Measurements from ENCODE around the gene STH. TPM values are rescaled to one million over a fixed set of nuclear protein-coding genes. Genes with fewer than 3 reads are reported as not detected.

STH gene
- not detected for polyA plus RNA-seq (2013, experiment 1 of 2)
- polyA plus RNA-seq (2013, experiment 2 of 2), result not detected

DNA sequence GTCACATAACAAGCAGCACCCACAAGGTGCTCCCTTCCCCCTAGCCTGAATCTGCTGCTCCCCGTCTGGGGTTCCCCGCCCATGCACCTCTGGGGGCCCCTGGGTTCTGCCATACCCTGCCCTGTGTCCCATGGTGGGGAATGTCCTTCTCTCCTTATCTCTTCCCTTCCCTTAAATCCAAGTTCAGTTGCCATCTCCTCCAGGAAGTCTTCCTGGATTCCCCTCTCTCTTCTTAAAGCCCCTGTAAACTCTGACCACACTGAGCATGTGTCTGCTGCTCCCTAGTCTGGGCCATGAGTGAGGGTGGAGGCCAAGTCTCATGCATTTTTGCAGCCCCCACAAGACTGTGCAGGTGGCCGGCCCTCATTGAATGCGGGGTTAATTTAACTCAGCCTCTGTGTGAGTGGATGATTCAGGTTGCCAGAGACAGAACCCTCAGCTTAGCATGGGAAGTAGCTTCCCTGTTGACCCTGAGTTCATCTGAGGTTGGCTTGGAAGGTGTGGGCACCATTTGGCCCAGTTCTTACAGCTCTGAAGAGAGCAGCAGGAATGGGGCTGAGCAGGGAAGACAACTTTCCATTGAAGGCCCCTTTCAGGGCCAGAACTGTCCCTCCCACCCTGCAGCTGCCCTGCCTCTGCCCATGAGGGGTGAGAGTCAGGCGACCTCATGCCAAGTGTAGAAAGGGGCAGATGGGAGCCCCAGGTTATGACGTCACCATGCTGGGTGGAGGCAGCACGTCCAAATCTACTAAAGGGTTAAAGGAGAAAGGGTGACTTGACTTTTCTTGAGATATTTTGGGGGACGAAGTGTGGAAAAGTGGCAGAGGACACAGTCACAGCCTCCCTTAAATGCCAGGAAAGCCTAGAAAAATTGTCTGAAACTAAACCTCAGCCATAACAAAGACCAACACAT is at the start of gene STH:
STH (plus strand) TSS at position 264 of the 913 bp plus-strand sequence; CDS start at position 294, 30 bp downstream.
- no peak within 1 kb of the TSS for H2BK15ac ChIP-seq (replicated peaks; ENCODE audit: low read depth)
- no peak for DNase-seq
- no peak within 1 kb of the TSS for H3K9ac ChIP-seq (ENCODE audit: low read length)
- H3K18ac ChIP-seq (ENCODE audit: low read length), result no peak within 1 kb of the TSS
- H3K4me1 ChIP-seq (ENCODE audit: control insufficient read depth, low read depth, low read length), result no peaks in the 10 kb centered on the region
- H3K56ac ChIP-seq (ENCODE audit: low read length), result no peak within 1 kb of the TSS
- no CpG with 5 or more reads among the region's 8 CpGs for WGBS (ENCODE audit: extremely low coverage, insufficient coverage, low lambda C conversion rate)
- H2AK5ac ChIP-seq (ENCODE audit: low read length), result no peak within 1 kb of the TSS
- no peak within 1 kb of the TSS for H3K4me3 ChIP-seq (ENCODE audit: low read length)
- H2BK120ac ChIP-seq (ENCODE audit: low read depth, low read length), result no peak within 1 kb of the TSS
- no peaks in the 10 kb centered on the region for H3K36me3 ChIP-seq (ENCODE audit: control insufficient read depth, insufficient read depth, low read length)
- no peak within 1 kb of the TSS for H2BK5ac ChIP-seq (ENCODE audit: low read length)
- no peaks in the 10 kb centered on the region for H3K79me1 ChIP-seq (ENCODE audit: low read length)
- H3K4ac ChIP-seq (ENCODE audit: low read depth, low read length), result no peak within 1 kb of the TSS
- no peak within 1 kb of the TSS for H4K8ac ChIP-seq (ENCODE audit: low read depth, low read length)
- no peak within 1 kb of the TSS for H3K23ac ChIP-seq (ENCODE audit: low read length)
- no peaks in the 10 kb centered on the region for H3K79me2 ChIP-seq (ENCODE audit: control insufficient read depth, insufficient read depth, low read length)
- no peak within 1 kb of the TSS for H3K27ac ChIP-seq (ENCODE audit: low read depth, low read length)
- H3K4me2 ChIP-seq (ENCODE audit: low read length), result no peak within 1 kb of the TSS
- H3K27me3 ChIP-seq (ENCODE audit: insufficient read depth, low read length, poor library complexity), result no peaks in the 10 kb centered on the region
- H4K5ac ChIP-seq (ENCODE audit: low read length), result no peak within 1 kb of the TSS

GRCh38 chr17:45949755-45950320 is 49.2 kb upstream of the STH start:
- WGBS (ENCODE audit: extremely low coverage, insufficient coverage, low lambda C conversion rate), result no CpG with 5 or more reads among the region's 9 CpGs
- Histone ChIP-seq H3K27me3 (ENCODE audit: insufficient read depth, low read length, poor library complexity) (no peaks in the 10 kb centered on the region), H2BK5ac (ENCODE audit: low read length) (no peak overlapping the region), H3K36me3 (ENCODE audit: control insufficient read depth, insufficient read depth, low read length) (no peaks in the 10 kb centered on the region), H3K79me1 (ENCODE audit: low read length) (no peaks in the 10 kb centered on the region), H3K79me2 (ENCODE audit: control insufficient read depth, insufficient read depth, low read length) (no peaks in the 10 kb centered on the region), H2BK120ac (ENCODE audit: low read depth, low read length) (no peak overlapping the region), H4K8ac (ENCODE audit: low read depth, low read length) (no peak overlapping the region), H3K4ac (ENCODE audit: low read depth, low read length) (no peak overlapping the region), H2AK5ac (ENCODE audit: low read length) (no peak overlapping the region), H3K9ac (ENCODE audit: low read length) (no peak overlapping the region), H3K56ac (ENCODE audit: low read length) (no peak overlapping the region), H3K4me2 (ENCODE audit: low read length) (no peak overlapping the region), H2BK15ac (replicated peaks; ENCODE audit: low read depth) (no peak overlapping the region), H3K4me3 (ENCODE audit: low read length) (no peak overlapping the region), H3K4me1 (ENCODE audit: control insufficient read depth, low read depth, low read length) (peaks cover 5% of the 10 kb centered on the region), H3K23ac (ENCODE audit: low read length) (no peak overlapping the region), H3K18ac (ENCODE audit: low read length) (no peak overlapping the region), H3K27ac (ENCODE audit: low read depth, low read length) (no peak overlapping the region), H4K5ac (ENCODE audit: low read length) (no peak overlapping the region)
- peak; percentile 29 for DNase-seq

GRCh38 chr17:45950888-45951287 is 48.2 kb upstream of the STH start:
- no peak overlapping the region for H4K5ac ChIP-seq (ENCODE audit: low read length)
- H3K4me2 ChIP-seq (ENCODE audit: low read length), result no peak overlapping the region
- no peaks in the 10 kb centered on the region for H3K79me2 ChIP-seq (ENCODE audit: control insufficient read depth, insufficient read depth, low read length)
- no peak overlapping the region for H2BK120ac ChIP-seq (ENCODE audit: low read depth, low read length)
- H3K4ac ChIP-seq (ENCODE audit: low read depth, low read length), result no peak overlapping the region
- H3K27ac ChIP-seq (ENCODE audit: low read depth, low read length), result no peak overlapping the region
- H2BK15ac ChIP-seq (replicated peaks; ENCODE audit: low read depth), result peak overlapping the region; percentile 23
- H4K8ac ChIP-seq (ENCODE audit: low read depth, low read length), result no peak overlapping the region
- no peak overlapping the region for H2BK5ac ChIP-seq (ENCODE audit: low read length)
- no peak overlapping the region for H3K23ac ChIP-seq (ENCODE audit: low read length)
- no peak overlapping the region for H3K18ac ChIP-seq (ENCODE audit: low read length)
- no peak overlapping the region for H2AK5ac ChIP-seq (ENCODE audit: low read length)
- WGBS (ENCODE audit: extremely low coverage, insufficient coverage, low lambda C conversion rate), result no CpG with 5 or more reads among the region's 8 CpGs
- H3K4me1 ChIP-seq (ENCODE audit: control insufficient read depth, low read depth, low read length), result peaks cover 5% of the 10 kb centered on the region
- H3K79me1 ChIP-seq (ENCODE audit: low read length), result no peaks in the 10 kb centered on the region
- H3K36me3 ChIP-seq (ENCODE audit: control insufficient read depth, insufficient read depth, low read length), result no peaks in the 10 kb centered on the region
- no peak overlapping the region for H3K56ac ChIP-seq (ENCODE audit: low read length)
- no peaks in the 10 kb centered on the region for H3K27me3 ChIP-seq (ENCODE audit: insufficient read depth, low read length, poor library complexity)
- no peak overlapping the region for H3K9ac ChIP-seq (ENCODE audit: low read length)
- no peak for DNase-seq
- H3K4me3 ChIP-seq (ENCODE audit: low read length), result no peak overlapping the region

- DNase-seq, result peak; percentile 74
- H3K27ac ChIP-seq (ENCODE audit: low read depth, low read length), result no peak overlapping the region
- peak overlapping the region; percentile 46 for H3K9ac ChIP-seq (ENCODE audit: low read length)
These were observed 47.6 kb upstream of the STH start for GRCh38 chr17:45951403-45951802.

GRCh38 chr17:45951941-45952340 is 47.1 kb upstream of the STH start:
- Histone ChIP-seq H2BK5ac (ENCODE audit: low read length) (peak overlapping the region; percentile 13), H3K4me1 (ENCODE audit: control insufficient read depth, low read depth, low read length) (peaks cover 5% of the 10 kb centered on the region), H2AK5ac (ENCODE audit: low read length) (no peak overlapping the region), H2BK120ac (ENCODE audit: low read depth, low read length) (no peak overlapping the region), H3K9ac (ENCODE audit: low read length) (peak overlapping the region; percentile 46), H3K18ac (ENCODE audit: low read length) (peak overlapping the region; percentile 30), H3K4me3 (ENCODE audit: low read length) (no peak overlapping the region), H4K8ac (ENCODE audit: low read depth, low read length) (no peak overlapping the region), H3K56ac (ENCODE audit: low read length) (peak overlapping the region; percentile 68), H3K36me3 (ENCODE audit: control insufficient read depth, insufficient read depth, low read length) (no peaks in the 10 kb centered on the region), H3K79me2 (ENCODE audit: control insufficient read depth, insufficient read depth, low read length) (no peaks in the 10 kb centered on the region), H3K27me3 (ENCODE audit: insufficient read depth, low read length, poor library complexity) (no peaks in the 10 kb centered on the region), H2BK15ac (replicated peaks; ENCODE audit: low read depth) (no peak overlapping the region), H3K27ac (ENCODE audit: low read depth, low read length) (no peak overlapping the region), H3K79me1 (ENCODE audit: low read length) (no peaks in the 10 kb centered on the region), H3K4me2 (ENCODE audit: low read length) (no peak overlapping the region), H4K5ac (ENCODE audit: low read length) (no peak overlapping the region), H3K23ac (ENCODE audit: low read length) (no peak overlapping the region), H3K4ac (ENCODE audit: low read depth, low read length) (no peak overlapping the region)
- WGBS (ENCODE audit: extremely low coverage, insufficient coverage, low lambda C conversion rate), result no CpG with 5 or more reads among the region's 6 CpGs
- peak; percentile 41 for DNase-seq

More at GRCh38 chr17:45951403-45951802, 47.6 kb upstream of the STH start:
- Histone ChIP-seq H2BK15ac (replicated peaks; ENCODE audit: low read depth) (no peak overlapping the region), H3K23ac (ENCODE audit: low read length) (no peak overlapping the region), H3K4me1 (ENCODE audit: control insufficient read depth, low read depth, low read length) (peaks cover 5% of the 10 kb centered on the region), H2AK5ac (ENCODE audit: low read length) (no peak overlapping the region), H3K4me3 (ENCODE audit: low read length) (no peak overlapping the region), H2BK5ac (ENCODE audit: low read length) (no peak overlapping the region), H3K4ac (ENCODE audit: low read depth, low read length) (no peak overlapping the region), H3K79me2 (ENCODE audit: control insufficient read depth, insufficient read depth, low read length) (no peaks in the 10 kb centered on the region), H4K5ac (ENCODE audit: low read length) (no peak overlapping the region), H3K4me2 (ENCODE audit: low read length) (no peak overlapping the region), H3K56ac (ENCODE audit: low read length) (peak overlapping the region; percentile 68), H3K27me3 (ENCODE audit: insufficient read depth, low read length, poor library complexity) (no peaks in the 10 kb centered on the region), H4K8ac (ENCODE audit: low read depth, low read length) (no peak overlapping the region), H3K36me3 (ENCODE audit: control insufficient read depth, insufficient read depth, low read length) (no peaks in the 10 kb centered on the region), H2BK120ac (ENCODE audit: low read depth, low read length) (no peak overlapping the region), H3K79me1 (ENCODE audit: low read length) (no peaks in the 10 kb centered on the region), H3K18ac (ENCODE audit: low read length) (peak overlapping the region; percentile 30)
- no CpG with 5 or more reads among the region's 10 CpGs for WGBS (ENCODE audit: extremely low coverage, insufficient coverage, low lambda C conversion rate)

All from mesendoderm (in vitro differentiated cells).